ENCODE measurements around the gene DENND1A.
"Not testable (repeated sequence)": the region's sequence is repeated elsewhere in the genome, so short reads cannot be mapped to it uniquely, and the experiment has no call there.

The DENND1A gene

DNA sequence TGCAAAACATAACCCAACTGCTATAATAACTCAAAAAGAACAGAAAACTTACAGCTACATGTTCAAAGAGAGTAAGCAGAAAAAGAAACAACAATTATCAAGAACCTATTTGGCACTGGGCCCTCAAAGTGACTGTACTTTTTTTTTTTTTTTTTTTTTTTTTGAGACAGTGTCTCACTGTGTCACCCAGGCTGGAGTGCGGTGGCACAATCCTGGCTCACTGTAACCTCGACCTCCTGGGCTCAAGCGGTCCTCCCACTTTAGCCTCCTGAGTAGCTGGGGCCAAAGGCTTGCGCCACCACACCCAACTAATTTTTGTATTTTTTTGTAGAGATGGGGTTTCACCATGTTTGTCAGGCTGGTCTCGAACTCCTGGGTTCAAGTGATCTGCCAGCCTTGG lies 114.1 kb downstream of the DENND1A start:
- DNase-seq (ENCODE audit: low read depth): not testable (repeated sequence)

DNA sequence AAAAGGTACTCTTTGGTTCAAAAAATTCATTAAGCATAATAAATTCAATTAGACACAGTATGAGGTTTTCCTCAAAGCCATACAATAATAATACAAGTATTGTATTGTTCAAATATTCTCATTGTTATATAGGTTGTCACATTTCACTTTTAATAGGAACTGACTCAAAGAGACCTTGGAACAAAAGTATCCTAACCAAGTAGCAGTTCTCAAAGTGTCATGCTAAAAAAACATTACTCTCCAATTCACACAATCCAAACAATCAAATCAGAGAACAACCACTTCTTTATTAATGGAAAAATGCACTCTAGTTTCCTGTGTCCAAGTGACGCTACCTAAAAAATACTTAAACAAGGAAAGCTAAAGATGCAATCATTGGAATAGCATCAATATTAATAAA lies 115.4 kb downstream of the DENND1A start:
- DNase-seq (ENCODE audit: low read depth): no peak

DNA sequence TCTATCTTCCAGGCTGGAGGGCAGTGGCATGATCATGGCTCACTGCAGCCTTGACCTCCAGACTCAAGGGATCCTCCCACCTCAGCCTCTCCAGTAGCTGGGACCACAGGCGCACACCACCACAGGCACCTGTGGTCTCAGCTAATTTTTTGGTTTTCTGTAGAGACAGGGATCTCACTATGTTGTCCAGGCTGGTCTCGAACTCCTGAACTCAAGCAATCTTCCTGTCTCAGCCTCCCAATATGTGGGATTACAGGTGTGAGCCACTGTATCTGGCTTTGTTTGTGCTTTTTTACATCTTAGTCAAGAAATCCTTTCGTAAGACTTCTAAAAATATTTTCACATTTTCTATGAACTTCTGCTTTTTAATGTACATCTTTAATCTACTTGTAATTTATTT lies 116.9 kb downstream of the DENND1A start:
- no peak for DNase-seq (ENCODE audit: low read depth)

DNA sequence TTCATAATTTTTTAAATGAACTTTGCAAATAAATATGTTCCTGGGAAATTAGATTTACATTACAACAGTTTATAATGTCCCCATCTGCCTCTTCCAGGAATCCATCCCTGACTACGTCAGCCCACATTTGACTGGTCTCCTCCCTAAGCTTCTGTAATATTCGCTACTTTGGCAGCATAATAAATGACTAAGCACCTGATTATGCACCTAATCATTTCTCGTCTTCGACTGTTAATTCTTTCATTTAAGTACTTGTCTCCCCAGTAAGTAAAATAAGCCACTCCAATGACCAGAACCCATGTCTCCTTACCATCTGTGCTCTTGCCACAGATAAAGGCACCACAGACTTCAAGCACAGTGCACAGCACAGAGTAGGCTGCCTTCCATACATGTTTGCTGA lies 122.7 kb downstream of the DENND1A start:
- no peak for DNase-seq (ENCODE audit: low read depth)

DNA sequence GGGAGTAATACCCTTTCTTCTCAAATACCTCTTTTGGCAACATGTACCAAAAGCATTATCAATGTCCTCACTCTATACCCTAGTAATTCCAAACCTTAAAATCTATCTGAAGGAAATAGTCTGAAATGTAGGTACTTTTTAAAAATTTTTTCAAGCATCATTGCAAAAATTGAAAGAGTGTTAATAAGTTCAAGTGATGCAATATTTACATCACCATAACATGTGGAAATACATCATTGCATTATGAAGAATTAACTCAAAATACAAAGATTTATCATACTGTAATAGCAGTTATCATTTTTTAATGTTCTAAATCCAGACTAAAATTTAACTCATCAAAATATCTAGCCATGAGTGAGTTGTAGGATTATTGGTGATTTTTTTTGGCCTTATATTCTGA lies 123.1 kb downstream of the DENND1A start:
- DNase-seq (ENCODE audit: low read depth): no peak

DNA sequence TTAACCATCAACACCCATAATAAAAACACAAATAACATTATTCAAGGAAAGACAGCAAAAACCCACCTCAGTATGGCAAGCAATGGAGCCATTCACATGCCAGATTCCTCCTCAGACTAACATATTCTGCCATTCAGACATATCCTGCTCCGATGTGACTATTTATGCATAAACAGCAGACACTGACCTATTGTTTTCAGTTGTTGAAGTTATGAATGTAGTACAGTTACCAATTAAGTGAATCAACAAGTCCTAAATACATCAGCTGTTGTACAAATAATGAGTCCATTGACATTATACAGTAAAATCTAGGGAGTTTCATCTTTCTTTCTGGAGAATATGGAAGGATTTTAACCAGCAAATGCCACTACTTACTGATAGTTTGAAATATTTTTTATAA lies 131.7 kb downstream of the DENND1A start:
- DNase-seq (ENCODE audit: low read depth): no peak

DNA sequence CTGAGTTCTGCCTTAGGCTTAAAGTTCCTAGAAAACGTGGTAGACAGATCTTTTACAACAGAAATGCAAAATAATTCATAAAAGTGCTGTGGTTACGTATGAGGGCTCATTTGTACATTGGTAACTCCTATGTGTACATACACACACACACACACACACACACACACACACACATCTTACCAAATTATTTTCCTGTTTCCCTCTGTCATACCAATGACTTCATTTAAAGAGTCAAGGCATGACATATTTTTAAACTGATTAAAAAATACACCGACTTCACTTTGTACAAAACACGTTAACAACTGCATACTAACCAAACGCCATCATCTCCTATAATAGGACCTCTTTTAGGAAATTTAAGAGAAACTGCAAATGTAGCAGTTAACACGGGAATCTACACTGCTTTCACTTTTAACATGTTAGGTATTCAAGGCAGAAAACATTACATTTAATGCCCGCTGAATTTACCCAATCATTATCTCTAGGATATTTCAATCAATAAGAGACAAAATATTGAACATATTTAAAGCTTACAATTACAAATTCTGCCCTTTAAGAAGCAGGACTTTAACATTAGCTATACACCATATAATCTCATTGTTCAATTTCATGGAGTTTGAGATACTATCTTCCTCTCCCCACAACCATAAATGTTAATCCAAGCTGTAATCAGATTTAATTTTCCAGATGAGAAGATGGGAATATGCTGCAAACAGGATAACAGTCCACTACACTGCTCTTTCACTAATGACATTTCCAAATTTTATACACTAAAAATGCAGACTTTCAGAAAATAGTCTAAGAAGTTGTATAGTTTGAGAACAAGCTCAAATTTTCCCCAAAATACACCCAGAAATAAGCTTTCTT lies 133.1 kb downstream of the DENND1A start:
- DNase-seq (ENCODE audit: low read depth): no peak

DNA sequence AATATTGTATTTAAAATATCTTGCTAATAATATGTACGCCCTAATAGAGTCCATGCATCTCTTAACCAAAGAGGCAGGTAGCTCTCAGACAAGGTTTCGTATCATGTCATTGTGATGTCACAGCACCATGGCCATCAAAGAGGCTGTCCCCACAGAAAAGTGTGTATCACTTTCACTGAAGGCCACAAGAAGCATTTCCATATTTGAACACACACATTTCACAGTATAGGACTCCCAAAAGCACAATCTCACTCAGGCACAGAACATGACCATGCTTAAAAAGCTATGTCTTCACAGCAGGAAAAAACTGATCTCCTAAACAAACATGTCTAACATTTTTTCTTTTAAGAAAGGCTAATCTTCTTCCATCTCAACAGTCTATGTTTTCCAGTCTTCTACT lies 133.8 kb downstream of the DENND1A start:
- no peak for DNase-seq (ENCODE audit: low read depth)

DNA sequence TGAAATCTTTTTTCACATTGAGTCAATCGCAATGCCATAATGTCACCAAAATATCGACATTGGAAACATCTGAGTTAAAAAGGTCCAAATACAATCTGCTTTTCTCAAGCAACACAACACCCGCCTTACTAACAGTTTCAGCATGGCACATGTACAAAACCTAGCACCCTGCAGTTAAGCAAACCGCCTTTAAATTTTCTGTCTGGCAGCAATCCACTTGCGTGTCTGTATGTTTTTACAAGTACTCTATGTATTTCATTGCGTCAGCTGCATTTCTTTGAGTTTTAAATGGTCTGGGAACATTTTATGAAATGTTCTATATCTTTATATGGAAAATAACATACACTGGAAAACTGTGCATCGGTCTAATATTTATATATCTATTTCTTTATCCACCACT lies 134.6 kb downstream of the DENND1A start:
- no peak for DNase-seq (ENCODE audit: low read depth)

DNA sequence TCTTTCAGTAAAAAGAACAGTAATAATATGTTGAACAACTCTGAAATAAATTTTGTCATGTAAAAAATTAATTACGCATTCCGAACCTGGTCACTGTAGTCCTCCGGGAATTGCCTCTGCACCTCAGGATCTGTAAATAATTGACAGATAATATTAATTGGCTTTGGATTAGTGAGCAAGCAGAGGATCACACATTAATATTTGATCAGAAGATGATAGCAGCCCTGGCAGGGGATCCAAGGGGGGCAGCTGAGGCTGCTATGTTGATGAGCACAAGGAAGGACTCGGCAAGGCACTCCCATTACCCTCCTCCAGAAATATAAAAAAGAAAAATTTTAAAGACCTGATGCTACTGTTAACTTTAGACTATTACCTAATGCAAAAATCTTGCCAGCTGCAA lies 137.4 kb downstream of the DENND1A start:
- DNase-seq (ENCODE audit: low read depth): no peak

DNA sequence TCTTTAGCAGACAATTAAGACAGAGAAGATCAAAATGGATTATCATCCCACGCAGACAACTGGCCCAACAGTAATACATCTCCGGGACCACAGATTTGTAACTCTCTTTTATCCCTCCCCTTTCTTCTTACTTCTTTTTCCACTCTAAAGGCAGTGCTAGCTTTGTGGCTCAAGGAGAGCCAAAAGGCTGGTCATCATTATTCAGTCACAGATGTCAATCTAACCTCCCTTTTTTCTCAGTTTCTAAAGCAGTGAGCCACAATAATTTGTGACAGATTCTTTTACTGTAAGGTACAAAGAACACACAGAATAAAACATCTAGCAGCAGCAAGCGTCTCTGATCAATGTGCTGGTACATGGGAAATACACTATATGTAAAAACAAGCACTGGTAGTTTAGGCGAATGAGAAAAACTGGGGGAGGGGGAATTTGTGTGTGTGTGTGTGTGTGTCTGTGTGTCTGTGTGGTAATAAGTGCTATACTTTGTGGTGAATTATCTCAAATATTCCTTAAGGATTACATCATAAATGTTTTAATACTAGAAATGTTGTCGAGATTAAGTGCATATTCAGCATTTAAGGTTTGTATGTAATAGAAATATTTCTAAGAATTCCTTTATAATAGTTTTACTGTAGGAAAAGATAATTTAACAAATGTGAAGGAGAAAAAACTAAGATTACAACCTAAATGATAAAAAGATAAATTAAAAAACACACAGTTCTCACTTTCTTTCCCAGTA lies 140.2 kb downstream of the DENND1A start:
- DNase-seq (ENCODE audit: low read depth): no peak

DNA sequence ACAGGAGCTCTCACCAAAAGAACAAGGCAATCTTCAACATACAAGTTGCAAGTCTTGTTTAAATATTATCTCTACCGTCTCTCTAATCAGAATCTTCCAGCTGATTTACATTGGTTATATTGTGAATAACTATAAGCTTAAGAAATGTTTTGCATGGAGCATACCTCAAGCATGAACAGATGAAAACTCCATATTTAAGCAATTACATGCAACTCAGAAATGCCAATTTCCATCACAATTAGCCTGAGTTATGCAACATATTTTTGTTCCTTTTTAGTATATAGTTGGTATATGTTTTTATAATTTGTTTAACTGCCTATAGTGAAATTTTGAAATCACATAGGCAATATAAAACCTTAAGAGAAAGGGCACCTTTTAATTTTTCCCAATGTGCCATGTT lies 142.5 kb downstream of the DENND1A start:
- DNase-seq (ENCODE audit: low read depth): no peak

DNA sequence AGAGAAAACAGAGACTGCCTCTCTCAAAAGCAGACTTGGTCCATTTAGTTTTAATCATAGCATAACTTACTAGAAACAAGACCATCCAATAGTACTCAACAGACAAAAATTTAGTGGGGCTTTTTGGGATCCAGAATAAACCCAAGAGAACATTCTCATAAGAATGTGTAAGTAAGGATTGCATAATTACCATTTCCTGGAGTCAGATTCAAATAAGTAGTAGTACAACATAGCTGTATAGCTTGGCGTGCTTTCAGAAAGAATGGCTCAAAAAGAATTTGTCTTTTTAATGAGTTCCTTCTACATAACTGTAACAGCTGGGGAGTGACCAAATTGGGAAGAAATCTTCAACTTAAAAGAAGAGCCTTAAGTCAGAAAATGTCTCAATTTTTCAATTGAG lies 145.4 kb downstream of the DENND1A start:
- DNase-seq (ENCODE audit: low read depth): no peak

DNA sequence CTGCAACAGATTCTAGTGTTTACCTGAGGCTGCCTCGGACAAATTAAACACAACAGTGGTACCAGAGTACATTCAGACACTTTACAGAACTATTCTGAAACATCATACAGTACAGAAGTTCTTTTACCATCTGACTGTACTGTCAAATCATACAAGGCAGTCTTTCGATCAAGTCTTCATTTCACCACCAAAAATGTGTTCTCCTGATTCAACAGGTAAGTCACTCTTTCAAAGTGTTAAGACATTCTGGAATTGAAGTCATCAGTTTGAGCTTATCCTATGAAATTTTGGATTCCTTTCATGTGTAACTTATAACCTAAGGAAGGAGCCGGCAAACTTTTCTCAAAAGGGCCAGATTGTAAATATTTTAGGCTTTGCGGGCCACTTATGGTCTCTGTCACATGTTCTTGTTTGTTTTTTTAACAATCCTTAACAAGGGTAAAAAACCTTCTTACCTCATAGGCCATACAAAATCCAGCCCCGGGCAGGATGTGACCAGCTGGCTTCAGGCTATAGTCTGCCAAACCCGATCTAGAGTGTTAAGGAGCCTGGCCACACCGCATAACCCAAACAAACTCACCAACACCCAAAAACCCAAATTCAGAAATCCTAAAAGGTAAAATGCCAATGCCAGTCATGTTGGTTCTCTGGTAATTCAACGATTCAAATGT lies 151.6 kb downstream of the DENND1A start:
- DNase-seq (ENCODE audit: low read depth): no peak

DNA sequence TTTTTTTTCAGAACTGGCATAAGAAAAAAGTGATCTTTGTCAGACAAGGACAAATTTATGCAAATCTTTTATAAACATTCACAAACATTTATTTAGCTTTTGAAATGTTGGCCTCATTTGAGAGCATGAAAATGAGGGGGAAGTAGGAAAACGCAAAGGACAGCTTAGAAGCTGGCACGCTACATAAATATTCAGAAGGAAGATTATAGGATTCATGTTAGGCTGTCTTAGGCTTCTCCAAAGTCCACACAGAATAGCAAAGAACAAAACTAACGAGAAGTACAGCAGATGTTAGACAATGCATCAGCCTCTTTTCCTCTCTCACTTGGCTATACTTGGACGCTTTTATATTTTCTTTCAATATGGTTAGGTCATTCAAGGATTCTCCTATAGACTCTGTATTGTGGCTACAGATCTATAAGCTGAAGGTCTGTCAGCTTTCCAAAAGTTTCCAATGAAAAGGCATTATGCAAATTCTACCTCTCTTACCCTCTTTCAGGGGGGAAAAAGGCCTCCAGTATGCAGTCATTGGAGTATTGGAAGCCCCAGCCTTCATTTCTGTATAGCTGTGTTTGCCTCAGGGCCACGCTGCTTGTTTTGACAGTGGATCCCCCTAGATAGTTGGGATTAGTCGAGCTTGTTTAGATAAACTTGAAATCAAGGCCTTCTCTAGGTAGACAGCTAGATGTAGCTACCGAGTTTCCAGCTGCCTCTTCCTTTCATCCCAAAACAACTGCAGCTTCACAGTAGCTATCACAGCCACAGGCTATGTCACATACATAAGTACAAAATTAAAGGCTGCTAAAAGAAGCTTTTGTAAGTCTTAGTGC lies 153.0 kb downstream of the DENND1A start:
- no peak for DNase-seq (ENCODE audit: low read depth)

DNA sequence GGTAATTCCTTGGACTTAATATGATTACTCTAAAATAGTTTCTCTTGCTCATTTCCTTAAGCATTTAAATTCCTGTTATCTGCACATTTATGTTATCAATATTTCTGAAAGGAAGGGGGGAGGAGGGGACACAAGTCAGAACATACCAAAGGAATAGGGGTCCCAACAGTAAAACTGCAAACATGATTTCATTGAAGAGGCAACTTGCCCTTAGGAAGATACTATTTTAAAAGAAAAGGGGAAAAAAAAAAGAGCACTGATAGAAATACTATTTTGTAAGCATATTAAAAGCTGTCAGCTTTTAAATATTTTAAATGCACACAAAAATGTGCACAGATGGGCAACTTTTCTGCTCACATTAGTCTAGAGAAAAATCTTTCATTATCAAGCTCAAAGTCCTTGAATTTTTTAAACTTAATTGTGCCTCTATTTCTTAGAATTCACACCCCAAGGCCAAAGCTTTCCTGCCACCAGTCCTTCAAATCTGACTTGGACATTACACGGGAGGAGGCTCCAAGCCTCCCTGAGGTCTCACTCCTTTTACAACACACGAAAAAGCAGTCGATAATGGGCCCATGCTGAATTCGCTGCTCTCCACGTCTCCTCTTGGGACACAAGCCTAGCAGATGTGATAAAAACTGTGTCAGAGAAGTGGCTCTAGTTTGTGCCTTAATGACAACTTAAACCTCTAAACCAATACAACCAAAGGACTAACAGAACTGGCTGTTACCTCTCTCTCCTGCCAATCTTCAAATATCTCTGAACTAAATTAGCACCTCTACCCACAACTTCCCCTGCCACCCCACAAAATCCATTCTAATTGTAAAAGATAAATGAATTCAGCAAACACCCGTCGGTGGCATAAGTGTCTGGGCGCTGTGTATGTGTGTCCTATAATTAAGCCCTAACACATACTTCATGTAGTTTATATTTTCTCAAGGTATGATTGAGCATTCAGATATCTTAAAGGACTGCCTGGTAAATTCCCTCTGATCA lies 154.3 kb downstream of the DENND1A start:
- no peak for DNase-seq (ENCODE audit: low read depth)

DNA sequence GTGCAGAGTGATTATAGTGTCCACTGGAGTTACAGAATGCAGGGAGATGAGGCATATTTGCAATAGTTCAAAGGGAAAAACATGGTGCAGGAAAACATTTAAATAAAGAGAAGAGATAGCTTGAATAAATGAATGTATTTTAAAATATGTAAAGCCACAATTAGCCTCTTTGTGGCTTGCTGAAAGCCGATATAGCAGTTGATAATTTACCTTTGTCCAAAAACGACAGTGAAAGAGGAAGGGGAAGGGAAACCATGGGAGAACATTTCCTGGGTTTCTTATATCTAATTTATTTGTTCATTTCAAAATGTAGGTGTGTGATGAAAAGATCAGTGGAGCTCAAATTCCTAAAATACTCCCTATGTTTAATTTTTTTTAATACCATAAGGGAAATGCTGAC lies 156.1 kb downstream of the DENND1A start:
- no peak for DNase-seq (ENCODE audit: low read depth)

DNA sequence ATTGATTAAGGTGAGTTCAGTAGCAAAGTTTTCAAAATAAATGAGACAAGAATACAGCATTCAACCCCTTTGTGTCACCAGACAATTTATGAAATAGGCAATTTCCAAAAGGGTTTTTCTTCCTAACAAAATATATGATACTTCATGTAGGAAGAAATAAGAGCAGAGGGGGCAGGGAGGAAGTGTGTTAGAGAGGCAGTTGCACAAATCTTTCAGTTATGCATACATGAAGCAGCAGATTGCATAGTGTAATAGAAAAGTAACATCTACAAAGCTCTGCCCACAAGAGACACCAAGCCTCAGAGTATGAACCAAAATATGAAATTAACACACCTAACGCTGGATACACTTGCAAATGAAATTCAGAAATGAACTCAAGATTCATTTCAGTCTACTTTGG lies 157.0 kb downstream of the DENND1A start:
- no peak for DNase-seq (ENCODE audit: low read depth)

DNA sequence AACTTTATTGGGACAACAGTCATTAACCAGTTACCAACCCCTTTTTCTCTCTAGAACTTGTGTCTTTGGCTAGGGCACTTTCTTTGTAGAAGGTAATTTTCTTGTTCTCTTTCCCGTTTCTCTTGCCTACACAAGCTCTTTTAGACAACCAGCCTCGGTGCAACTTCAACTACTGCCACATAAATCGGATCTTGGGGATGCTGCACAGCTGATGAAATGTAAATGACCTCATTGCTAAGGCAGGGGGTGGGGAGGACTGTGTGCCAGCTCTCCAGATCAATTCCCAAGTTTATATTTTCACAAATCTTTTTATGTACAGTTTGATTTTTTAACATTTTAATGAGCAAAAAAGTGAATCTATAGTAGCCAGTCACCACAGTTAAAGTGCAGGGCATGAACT lies 157.6 kb downstream of the DENND1A start:
- DNase-seq (ENCODE audit: low read depth): no peak

DNA sequence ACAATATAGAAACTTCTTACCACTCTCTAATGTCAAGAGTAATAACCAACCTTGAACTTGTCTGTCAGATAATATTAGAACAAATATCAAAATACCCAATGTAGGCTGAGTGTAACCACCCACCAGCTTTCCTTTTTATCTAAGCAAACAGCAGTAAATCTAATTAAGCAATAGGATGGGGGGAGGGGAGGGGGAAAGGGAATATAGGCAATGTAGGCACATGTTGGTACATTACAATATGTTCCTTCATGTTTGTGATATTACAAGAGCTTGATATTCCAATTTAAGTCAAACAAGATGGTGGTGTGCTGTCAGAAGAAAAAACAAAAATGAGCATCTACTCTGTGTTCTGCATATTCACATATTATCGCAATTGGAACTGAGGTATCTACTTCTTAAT lies 158.2 kb downstream of the DENND1A start:
- no peak for DNase-seq (ENCODE audit: low read depth)

DNA sequence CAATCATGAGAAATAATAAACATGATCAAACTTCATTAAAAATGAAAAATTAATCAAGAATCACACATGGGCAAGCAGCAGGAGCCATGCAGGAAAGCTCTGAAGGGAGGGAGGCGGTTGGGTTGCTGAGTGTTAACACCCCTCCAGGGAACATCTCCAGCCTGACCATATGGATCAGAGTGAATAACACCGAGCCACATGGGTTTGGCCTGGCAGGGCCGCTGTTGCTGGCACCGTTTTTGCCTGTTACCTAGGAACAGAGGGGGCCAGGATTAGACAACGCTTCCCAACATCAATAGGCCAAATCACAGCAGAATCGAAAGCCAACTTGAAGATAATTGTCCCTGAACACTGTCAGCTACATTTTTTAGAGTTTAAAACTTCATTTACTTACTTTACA lies 160.2 kb downstream of the DENND1A start:
- no peak for DNase-seq (ENCODE audit: low read depth)
